HG03558 (cell line): Measurements from ENCODE around the gene CDK5RAP2.

Experiments
- ATAC-seq: cut with Tn5 transposase; IDR thresholded peaks from one replicate; pipeline ENCODE4 v1.9.1; 2021; ENCODE audit warnings: moderate number of reproducible peaks; ENCODE audit not compliant: unreplicated experiment; ENCODE audit errors: extremely low read depth

CDK5RAP2 gene

GRCh38 chr9:120442308-120442995 lies 137.5 kb downstream of the CDK5RAP2 start:
- ATAC-seq, result no peak

- ATAC-seq, result no peak
Observed at GRCh38 chr9:120441426-120442307, 138.3 kb downstream of the CDK5RAP2 start.

GRCh38 chr9:120440791-120441190 lies 139.2 kb downstream of the CDK5RAP2 start:
- ATAC-seq, result no peak

GRCh38 chr9:120439926-120440325 lies 140.0 kb downstream of the CDK5RAP2 start:
- no peak for ATAC-seq

- ATAC-seq, result no peak
Observed at GRCh38 chr9:120438836-120439546, 141.0 kb downstream of the CDK5RAP2 start.

GRCh38 chr9:120438111-120438510 lies 141.9 kb downstream of the CDK5RAP2 start:
- no peak for ATAC-seq

- ATAC-seq, result no peak
Observed at GRCh38 chr9:120436983-120437475, 142.9 kb downstream of the CDK5RAP2 start.

- no peak for ATAC-seq
Observed at GRCh38 chr9:120436446-120436845, 143.5 kb downstream of the CDK5RAP2 start.

GRCh38 chr9:120435091-120435490 lies 144.9 kb downstream of the CDK5RAP2 start:
- ATAC-seq, result no peak

GRCh38 chr9:120434532-120434931 lies 145.4 kb downstream of the CDK5RAP2 start:
- ATAC-seq, result no peak

GRCh38 chr9:120433701-120434100 lies 146.3 kb downstream of the CDK5RAP2 start:
- ATAC-seq, result no peak

- ATAC-seq, result no peak
Observed at GRCh38 chr9:120432600-120432999, 147.4 kb downstream of the CDK5RAP2 start.

GRCh38 chr9:120431268-120431667 lies 148.7 kb downstream of the CDK5RAP2 start:
- no peak for ATAC-seq

- ATAC-seq, result no peak
Observed at GRCh38 chr9:120424248-120424647, 155.7 kb downstream of the CDK5RAP2 start.

GRCh38 chr9:120423812-120424211 lies 156.2 kb downstream of the CDK5RAP2 start:
- ATAC-seq, result no peak

GRCh38 chr9:120421977-120422376 lies 158.0 kb downstream of the CDK5RAP2 start:
- no peak for ATAC-seq

- ATAC-seq, result no peak
Observed at GRCh38 chr9:120418315-120418714, 161.7 kb downstream of the CDK5RAP2 start.

- ATAC-seq, result no peak
Observed at GRCh38 chr9:120416781-120417427, 163.1 kb downstream of the CDK5RAP2 start.

- ATAC-seq, result no peak
Observed at GRCh38 chr9:120413121-120414048, 166.6 kb downstream of the CDK5RAP2 start.
